WTC11 (cell line): ENCODE data around the gene RASGRP3.

Experiments used
- NFYB ChIP-seq: sonication (generic); formaldehyde crosslinking; conservative IDR thresholded peaks from 2 replicates; pipeline ENCODE4 v1.8.0; 2022; ENCODE audit warnings: low read depth, missing genetic modification reagents
- ZMAT4 ChIP-seq: fragments of 250-450 bp; sonication (Bioruptor Pico); IDR thresholded peaks from 2 replicates; pipeline ENCODE4 v1.9.0; 2021; ENCODE audit warnings: mild to moderate bottlenecking
- ZNF317 ChIP-seq: sonication (generic); formaldehyde crosslinking; IDR thresholded peaks from 2 replicates; pipeline ENCODE4 v1.8.1; 2023; ENCODE audit warnings: low read depth, mild to moderate bottlenecking, moderate library complexity, missing genetic modification reagents, borderline replicate concordance
- TF ChIP-seq, protein P1 (sequence below): fragments of 200-600 bp; IDR thresholded peaks from 2 replicates; pipeline ENCODE4 v1.8.0; 2022; ENCODE audit warnings: antibody characterized with exemption

GRCh38 chr2:33573657-33574056, 97.2 kb downstream of the RASGRP3 start:
- no peak for TF ChIP-seq ZNF317 (CRISPR knock-in tag)
- TF ChIP-seq NFYB: no peak
- TF ChIP-seq, protein P1, sequence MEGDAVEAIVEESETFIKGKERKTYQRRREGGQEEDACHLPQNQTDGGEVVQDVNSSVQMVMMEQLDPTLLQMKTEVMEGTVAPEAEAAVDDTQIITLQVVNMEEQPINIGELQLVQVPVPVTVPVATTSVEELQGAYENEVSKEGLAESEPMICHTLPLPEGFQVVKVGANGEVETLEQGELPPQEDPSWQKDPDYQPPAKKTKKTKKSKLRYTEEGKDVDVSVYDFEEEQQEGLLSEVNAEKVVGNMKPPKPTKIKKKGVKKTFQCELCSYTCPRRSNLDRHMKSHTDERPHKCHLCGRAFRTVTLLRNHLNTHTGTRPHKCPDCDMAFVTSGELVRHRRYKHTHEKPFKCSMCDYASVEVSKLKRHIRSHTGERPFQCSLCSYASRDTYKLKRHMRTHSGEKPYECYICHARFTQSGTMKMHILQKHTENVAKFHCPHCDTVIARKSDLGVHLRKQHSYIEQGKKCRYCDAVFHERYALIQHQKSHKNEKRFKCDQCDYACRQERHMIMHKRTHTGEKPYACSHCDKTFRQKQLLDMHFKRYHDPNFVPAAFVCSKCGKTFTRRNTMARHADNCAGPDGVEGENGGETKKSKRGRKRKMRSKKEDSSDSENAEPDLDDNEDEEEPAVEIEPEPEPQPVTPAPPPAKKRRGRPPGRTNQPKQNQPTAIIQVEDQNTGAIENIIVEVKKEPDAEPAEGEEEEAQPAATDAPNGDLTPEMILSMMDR: no peak
- TF ChIP-seq ZMAT4: no peak
